ENCODE data around the gene ACHE.

GRCh38 chr7:100882785-100883526 lies 12.7 kb downstream of the ACHE start:
- TF ChIP-seq POLR2AphosphoS5 (IDR thresholded peaks at IDR 0.05) (no peak), POLR2A (IDR thresholded peaks at IDR 0.05; ENCODE audit: low read depth) (no peak), EP300 (IDR thresholded peaks at IDR 0.05) (no peak)
